GM12878 (cell line): ENCODE data around the gene FICD. TPM values are rescaled to one million over a fixed set of nuclear protein-coding genes. Genes with fewer than 3 reads are reported as not detected.

Experiments
- ATAC-seq: fragments of 200-7000 bp; cut with Tn5 transposase; 3 replicates; pipeline ENCODE4 v1.9.1; 2020; ENCODE audit warnings: mild to moderate bottlenecking, moderate library complexity
- BruUV-seq: library from RNA; stranded (reverse); fragments of 400-500 nt; replicated peaks from 2 replicates; lab custom pipeline; 2021; lab: Mats Ljungman, UMichigan
- CTCF ChIA-PET: fragments of 300-600 bp; sonication (Branson Sonifier 250); formaldehyde crosslinking; extraction: SDS; loops from one replicate; lab custom pipeline; 2021; ENCODE audit warnings: inconsistent platforms; lab: Yijun Ruan, JAX
- POLR2A ChIA-PET: fragments of 350-600 bp; formaldehyde crosslinking; extraction: SDS; loops from one replicate; lab custom pipeline; 2021; ENCODE audit warnings: inconsistent platforms; lab: Charles Lee
- RAD21 ChIA-PET: fragments of 300-600 bp; sonication (Branson Sonifier 250); formaldehyde crosslinking; loops from one replicate; lab custom pipeline; 2023; ENCODE audit warnings: antibody characterized with exemption; ENCODE audit not compliant: unreplicated experiment; lab: Charles Lee
- SMC1A ChIA-PET: fragments of 300-600 bp; sonication (Branson Sonifier 250); formaldehyde crosslinking; loops from one replicate; lab custom pipeline; 2023; ENCODE audit not compliant: unreplicated experiment, uncharacterized antibody; lab: Charles Lee
- DNase-seq: peaks from one replicate; pipeline ENCODE4 v3.0.0-alpha.2; 2011; ENCODE audit warnings: low read depth, low spot score
- FAIRE-seq: peaks from 3 replicates; lab custom pipeline; 2011; peaks lifted over from hg19 to GRCh38; lab: Jason Lieb, UNC
- H2AFZ ChIP-seq: 2 replicates; pipeline ENCODE4 v1.6.0; 2011; ENCODE audit warnings: low read depth, low read length, control low read depth; ENCODE audit not compliant: control insufficient read depth
- H3K27ac ChIP-seq: 2 replicates; pipeline ENCODE4 v1.5.1; 2011; ENCODE audit warnings: control low read depth; ENCODE audit not compliant: control insufficient read depth, insufficient read depth
- H3K27me3 ChIP-seq, 2 experiments: replicated peaks in 1 of 2; 2 replicates each; pipeline versions ENCODE4 v1.6.0 to v1.6.1; 2011; ENCODE audit warnings: low read length in 1 of 2; ENCODE audit not compliant: control insufficient read depth in 2 of 2, insufficient read depth in 2 of 2
- H3K36me3 ChIP-seq, 2 experiments: 2 replicates each; pipeline ENCODE4 v1.5.1; 2011; ENCODE audit warnings: low read length in 1 of 2; ENCODE audit not compliant: control insufficient read depth in 2 of 2, insufficient read depth in 2 of 2
- H3K4me1 ChIP-seq: 2 replicates; pipeline ENCODE4 v1.6.1; 2011; ENCODE audit warnings: mild to moderate bottlenecking, low read length, moderate library complexity, mixed read lengths; ENCODE audit not compliant: control insufficient read depth, insufficient read depth
- H3K4me2 ChIP-seq: 2 replicates; pipeline ENCODE4 v1.6.0; 2011; ENCODE audit warnings: control low read depth; ENCODE audit not compliant: control insufficient read depth, insufficient read depth
- H3K4me3 ChIP-seq: fragments of 200-600 bp; sonication (generic); 2 replicates; pipeline ENCODE4 v1.5.1; 2016
- H3K79me2 ChIP-seq: 2 replicates; pipeline ENCODE4 v1.6.0; 2011; ENCODE audit warnings: low read length; ENCODE audit not compliant: control insufficient read depth, insufficient read depth
- H3K9ac ChIP-seq: 2 replicates; pipeline ENCODE4 v1.8.0; 2011; ENCODE audit warnings: low read length, control low read depth, mixed read lengths; ENCODE audit not compliant: control insufficient read depth, insufficient read depth
- H3K9me3 ChIP-seq: replicated peaks from 3 replicates; pipeline ENCODE4 v1.5.1; 2011; ENCODE audit warnings: mild to moderate bottlenecking, low read length; ENCODE audit not compliant: control insufficient read depth, insufficient read depth
- H4K20me1 ChIP-seq: 2 replicates; pipeline ENCODE4 v1.6.0; 2011; ENCODE audit not compliant: control insufficient read depth, insufficient read depth
- BHLHE40 ChIP-seq, 2 experiments: fragments of 450-650 bp in 1 of 2; IDR thresholded peaks; 2 replicates each; pipeline ENCODE4 v1.6.1; 2011 to 2017; ENCODE audit warnings: low read depth in 2 of 2, borderline replicate concordance in 1 of 2, improper control_type of control experiment in 1 of 2, low read length in 1 of 2, mild to moderate bottlenecking in 1 of 2
- CHD4 ChIP-seq: fragments of 200-600 bp; sonication (generic); IDR thresholded peaks from 2 replicates; pipeline ENCODE4 v1.6.1; 2016; ENCODE audit warnings: mild to moderate bottlenecking
- GATAD2B ChIP-seq: fragments of 450-650 bp; conservative IDR thresholded peaks from 2 replicates; pipeline ENCODE4 v1.6.1; 2017; ENCODE audit warnings: low read depth, mild to moderate bottlenecking, moderate library complexity
- IKZF1 ChIP-seq: fragments of 450-650 bp; conservative IDR thresholded peaks from 2 replicates; pipeline ENCODE4 v1.6.1; 2017; ENCODE audit warnings: antibody characterized with exemption, mild to moderate bottlenecking
- MTA2 ChIP-seq: fragments of 450-650 bp; IDR thresholded peaks from 2 replicates; pipeline ENCODE4 v1.6.1; 2016; ENCODE audit warnings: low read depth, mild to moderate bottlenecking, moderate library complexity
- MYB ChIP-seq: fragments of 150-350 bp; IDR thresholded peaks from 2 replicates; pipeline ENCODE4 v1.6.1; 2014; ENCODE audit warnings: mild to moderate bottlenecking, low read depth, low read length, borderline replicate concordance
- PAX5 ChIP-seq: IDR thresholded peaks from 2 replicates; pipeline ENCODE4 v1.6.1; 2011; ENCODE audit warnings: low read depth, low read length, borderline replicate concordance
- RAD51 ChIP-seq: fragments of 450-650 bp; IDR thresholded peaks from 2 replicates; pipeline ENCODE4 v1.6.1; 2016; ENCODE audit warnings: moderate library complexity, mild to moderate bottlenecking, inconsistent platforms
- REST ChIP-seq: IDR thresholded peaks from 2 replicates; pipeline ENCODE4 v1.6.1; 2012; ENCODE audit warnings: mild to moderate bottlenecking, low read depth, low read length
- SIX5 ChIP-seq: IDR thresholded peaks from 2 replicates; pipeline ENCODE4 v1.6.1; 2011; ENCODE audit warnings: mild to moderate bottlenecking, low read depth, low read length, moderate library complexity; ENCODE audit not compliant: severe bottlenecking
- SMC3 ChIP-seq: IDR thresholded peaks from 2 replicates; pipeline ENCODE4 v1.6.1; 2011; ENCODE audit warnings: low read length, improper control_type of control experiment, borderline replicate concordance
- ZNF592 ChIP-seq: fragments of 450-650 bp; IDR thresholded peaks from 2 replicates; pipeline ENCODE4 v1.6.1; 2017; ENCODE audit warnings: mild to moderate bottlenecking, moderate library complexity
- WGBS: methylation state at CpG from one replicate; pipeline ENCODE4 v1.1.6; 2016; ENCODE audit warnings: low lambda C conversion rate; ENCODE audit not compliant: insufficient replicate concordance, insufficient coverage; ENCODE audit errors: missing lambda C conversion rate; 5-methylcytosine and 5-hydroxymethylcytosine counted together
- in situ Hi-C: fragments of 300-500 bp; cut with MboI; formaldehyde crosslinking; loops from 9 replicates; pipeline ENCODE4 v1.14.3; 2018; ENCODE audit warnings: mixed read lengths
- intact Hi-C: fragments of 100-400 bp; cut with micrococcal nuclease; formaldehyde crosslinking; loops from one replicate; pipeline ENCODE4 v1.14.2; 2022; ENCODE audit not compliant: unreplicated experiment
- polyA plus RNA-seq, 11 experiments: library from polyadenylated mRNA; depleted of rRNA in 4 of 11; unstranded in 6 of 11; stranded (reverse) in 5 of 11; fragments of >200 nt; fragmentation: Nextera tagmentation in 4 of 11; fragmentation: Illumina TruSeq in 1 of 11; extraction: Ambion mirVana in 4 of 11; extraction: Trizol in 1 of 11; gene quantifications; 1 replicate in 1 of 11; 2 replicates in 10 of 11; pipeline versions ENCODE4 v1.2.1 to v1.2.3, GENCODE V29; 2011 to 2016; ENCODE audit warnings: inconsistent platforms in 2 of 11, missing spikeins in 2 of 11, low read depth in 1 of 11
- total RNA-seq, 4 experiments: library from RNA; depleted of rRNA in 3 of 4; stranded (reverse); fragments of >200 nt in 3 of 4; fragmentation: Illumina TruSeq in 1 of 4; extraction: Trizol in 1 of 4; gene quantifications; 2 replicates each; pipeline versions ENCODE4 v1.2.1 to v1.2.3, GENCODE V29; 2013 to 2021

Gene FICD
- total and polyA plus RNA-seq, 10 of the 15 experiments (the other 5 are each of a cell fraction or from before 2014, with no cell fraction given) = 1.1 to 9.4 (median 4.3) TPM

DNA sequence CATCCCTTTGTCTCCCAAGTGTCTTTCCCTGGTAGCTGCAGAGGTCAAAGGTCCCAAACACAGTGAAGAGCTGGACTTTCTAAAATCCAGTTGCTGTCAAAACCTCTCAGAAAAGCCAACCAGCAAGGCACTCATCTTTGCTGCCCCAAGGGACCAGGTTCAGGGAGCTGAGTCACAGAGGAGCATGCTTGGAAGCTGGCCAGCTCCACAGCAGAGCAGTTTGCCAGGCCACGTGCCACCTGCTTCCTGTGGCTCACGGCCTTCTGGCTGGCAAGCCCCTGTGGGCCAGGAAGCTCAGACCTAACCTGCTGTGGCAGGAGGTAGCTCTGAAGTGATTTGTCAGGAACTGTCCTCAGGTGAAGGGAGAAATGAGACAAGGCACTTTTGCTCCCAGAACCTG is 50.9 kb downstream of the FICD start:
- peaks cover 6 to 24% of the 10 kb centered on the region in 2 experiments for H3K36me3 ChIP-seq
- 4% methylated on average over 2 of the region's 2 CpGs for WGBS
- peak overlapping the region; percentile 79; the same call in 1 of the 2 replicates for H3K4me2 ChIP-seq
- ATAC-seq (peak; percentile 13), DNase-seq (peak; percentile 87), FAIRE-seq (no peak)
- intact Hi-C loops = loop anchor here (1.0 kb wide), 1 partner anchor 288 kb away; no protein-coding TSS in a partner anchor
- peak overlapping the region; percentile 57 for H3K9ac ChIP-seq
- ChIA-PET SMC1A (interaction anchor here (0.6 to 26.5 kb wide), 12 partner anchors 9 to 562 kb away, joined by 3 to 718 read pairs (median 13); partner anchors contain the start of gene SELPLG), RAD21 (interaction anchor here (0.7 to 23.0 kb wide), 9 partner anchors 8 to 286 kb away, joined by 3 to 633 read pairs (median 24); partner anchors contain the start of gene SELPLG), POLR2A (interaction anchor here (0.9 to 14.2 kb wide), 7 partner anchors 10 to 98 kb away, joined by 3 to 211 read pairs (median 13); partner anchors contain the start of gene SELPLG), CTCF (interaction anchor here (0.6 to 21.5 kb wide), 11 partner anchors 11 to 385 kb away, joined by 3 to 866 read pairs (median 7); partner anchors contain the start of gene SELPLG)
- peaks cover 51% of the 10 kb centered on the region for H3K79me2 ChIP-seq
- no peaks in the 10 kb centered on the region for H3K9me3 ChIP-seq
- H2AFZ ChIP-seq = no peak overlapping the region
- peaks cover 64% of the 10 kb centered on the region for H3K4me1 ChIP-seq
- H3K27me3 ChIP-seq = no peaks in the 10 kb centered on the region
- no peak overlapping the region; the same call in 1 of the 2 replicates for H3K4me3 ChIP-seq
- no peaks in the 10 kb centered on the region for H4K20me1 ChIP-seq
- peak overlapping the region; percentile 100 for H3K27ac ChIP-seq
- in situ Hi-C loops = loop anchor here (5.0 kb wide), 4 partner anchors 51 to 526 kb away; partner anchors contain the start of gene ALKBH2
- BruUV-seq = no TSS peak
- TF ChIP-seq SIX5 = no peak
- peak; percentile 88 for TF ChIP-seq IKZF1
- no peak for TF ChIP-seq REST
- no peak for TF ChIP-seq SMC3
- TF ChIP-seq MYB = no peak
- peak; percentile 94 to 96 for TF ChIP-seq BHLHE40 (IDR thresholded peaks at IDR 0.05; ENCODE audit: borderline replicate concordance in 1 of 2, low read depth in 2 of 2, low read length in 1 of 2)
- TF ChIP-seq GATAD2B = peak; percentile 81
- TF ChIP-seq MTA2 = peak; percentile 65
- no peak for TF ChIP-seq CHD4
- peak; percentile 70 for TF ChIP-seq RAD51
- TF ChIP-seq PAX5 = peak; percentile 53; the same call in 1 of the 2 replicates
- peak; percentile 97 for TF ChIP-seq ZNF592
